ENCODE results near the gene DIS3L2. TPM values are rescaled to one million over a fixed set of nuclear protein-coding genes. Genes with fewer than 3 reads are reported as not detected.
"Not testable (repeated sequence)": the region's sequence is repeated elsewhere in the genome, so short reads cannot be mapped to it uniquely, and the experiment has no call there.

Gene DIS3L2
- total RNA-seq, 1 donor: 24.9 TPM

DNA sequence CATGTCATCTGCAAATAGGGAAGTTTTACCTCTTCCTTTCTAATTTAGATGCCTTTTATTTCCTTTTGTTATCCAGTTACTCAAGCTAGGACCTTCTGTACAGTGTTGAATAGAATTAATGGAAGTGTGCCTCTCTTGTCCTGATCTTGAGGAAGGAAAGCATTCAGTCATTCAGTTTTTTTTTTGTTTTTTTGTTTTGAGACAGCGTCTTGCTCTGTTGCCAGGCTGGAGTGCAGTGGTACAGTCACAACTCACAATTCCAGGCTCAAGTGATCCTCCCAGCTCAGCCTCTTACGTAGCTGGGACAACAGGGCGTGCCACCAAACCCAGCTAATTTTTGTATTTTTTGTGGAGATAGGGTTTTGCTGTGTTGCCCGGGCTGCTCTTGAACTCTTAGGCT, 213.1 kb downstream of the DIS3L2 start:
- TF ChIP-seq, protein P1, sequence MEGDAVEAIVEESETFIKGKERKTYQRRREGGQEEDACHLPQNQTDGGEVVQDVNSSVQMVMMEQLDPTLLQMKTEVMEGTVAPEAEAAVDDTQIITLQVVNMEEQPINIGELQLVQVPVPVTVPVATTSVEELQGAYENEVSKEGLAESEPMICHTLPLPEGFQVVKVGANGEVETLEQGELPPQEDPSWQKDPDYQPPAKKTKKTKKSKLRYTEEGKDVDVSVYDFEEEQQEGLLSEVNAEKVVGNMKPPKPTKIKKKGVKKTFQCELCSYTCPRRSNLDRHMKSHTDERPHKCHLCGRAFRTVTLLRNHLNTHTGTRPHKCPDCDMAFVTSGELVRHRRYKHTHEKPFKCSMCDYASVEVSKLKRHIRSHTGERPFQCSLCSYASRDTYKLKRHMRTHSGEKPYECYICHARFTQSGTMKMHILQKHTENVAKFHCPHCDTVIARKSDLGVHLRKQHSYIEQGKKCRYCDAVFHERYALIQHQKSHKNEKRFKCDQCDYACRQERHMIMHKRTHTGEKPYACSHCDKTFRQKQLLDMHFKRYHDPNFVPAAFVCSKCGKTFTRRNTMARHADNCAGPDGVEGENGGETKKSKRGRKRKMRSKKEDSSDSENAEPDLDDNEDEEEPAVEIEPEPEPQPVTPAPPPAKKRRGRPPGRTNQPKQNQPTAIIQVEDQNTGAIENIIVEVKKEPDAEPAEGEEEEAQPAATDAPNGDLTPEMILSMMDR (IDR thresholded peaks at IDR 0.05; ENCODE audit: insufficient read depth, low read length): no peak
- DNase-seq (ENCODE audit: low read depth): no peak
- H3K4me3 ChIP-seq (ENCODE audit: low read depth, low read length): no peak overlapping the region

DNA sequence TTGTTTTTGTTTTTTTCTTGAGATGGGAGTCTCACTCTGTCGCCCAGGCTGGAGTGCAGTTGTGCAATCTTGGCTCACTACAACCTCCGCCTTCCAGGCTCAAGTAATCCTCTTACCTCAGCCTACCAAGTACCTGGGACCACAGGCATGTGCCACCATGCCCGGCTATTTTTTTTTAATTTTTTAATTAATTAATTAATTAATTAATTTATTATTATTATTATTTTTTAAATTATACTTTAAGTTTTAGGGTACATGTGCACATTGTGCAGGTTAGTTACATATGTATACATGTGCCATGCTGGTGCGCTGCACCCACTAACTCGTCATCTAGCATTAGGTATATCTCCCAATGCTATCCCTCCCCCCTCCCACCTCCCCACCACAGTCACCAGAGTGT, 215.1 kb downstream of the DIS3L2 start:
- H3K4me3 ChIP-seq (ENCODE audit: low read depth, low read length): not testable (repeated sequence)

DNA sequence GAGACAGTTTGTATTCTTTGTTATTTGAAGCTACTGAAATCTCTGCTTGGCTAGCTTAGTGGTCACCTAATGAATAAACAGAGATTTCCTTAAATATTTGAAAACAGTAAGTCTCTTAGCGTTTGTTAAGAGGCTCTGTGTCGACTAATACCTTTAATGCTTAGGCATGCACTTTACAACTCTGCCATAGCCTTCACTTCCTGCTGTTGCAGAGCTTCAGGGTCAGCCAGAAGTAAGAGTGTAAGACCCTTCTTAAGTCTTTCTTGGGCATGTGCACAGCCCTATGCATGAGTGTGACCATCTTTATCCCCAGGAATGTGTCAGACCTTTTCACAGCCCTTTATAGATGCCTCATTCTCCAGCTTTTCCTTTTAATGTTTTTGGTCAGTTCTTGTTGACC, 221.8 kb downstream of the DIS3L2 start:
- TF ChIP-seq, protein P1 (IDR thresholded peaks at IDR 0.05; ENCODE audit: insufficient read depth, low read length): no peak
- no peak overlapping the region for H3K4me3 ChIP-seq (ENCODE audit: low read depth, low read length)
- DNase-seq (ENCODE audit: low read depth): no peak

More for the DNA sequence above, 215.1 kb downstream of the DIS3L2 start:
- not testable (repeated sequence) for DNase-seq (ENCODE audit: low read depth)

DNA sequence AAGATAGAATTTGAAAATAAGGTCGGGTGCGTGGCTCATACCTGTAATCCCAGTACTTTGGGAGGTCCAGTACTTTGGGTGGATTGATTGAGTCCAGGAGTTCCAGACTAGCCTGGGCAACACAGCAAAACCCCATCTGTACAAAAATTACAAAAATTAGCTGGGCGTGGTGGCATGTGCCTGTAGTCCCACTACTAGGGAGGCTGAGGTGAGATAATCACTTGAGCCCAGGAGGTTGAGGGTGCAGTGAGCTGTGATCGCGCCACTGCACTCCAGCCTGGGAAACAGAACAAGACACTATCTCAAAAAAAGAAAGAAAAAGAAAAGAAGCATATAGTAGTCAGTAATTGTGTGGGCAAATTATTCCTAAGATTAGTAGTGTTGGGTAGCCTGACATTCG, 222.8 kb downstream of the DIS3L2 start:
- H3K4me3 ChIP-seq (ENCODE audit: low read depth, low read length): no peak overlapping the region
- TF ChIP-seq, protein P1 (IDR thresholded peaks at IDR 0.05; ENCODE audit: insufficient read depth, low read length): no peak
- DNase-seq (ENCODE audit: low read depth): no peak

DNA sequence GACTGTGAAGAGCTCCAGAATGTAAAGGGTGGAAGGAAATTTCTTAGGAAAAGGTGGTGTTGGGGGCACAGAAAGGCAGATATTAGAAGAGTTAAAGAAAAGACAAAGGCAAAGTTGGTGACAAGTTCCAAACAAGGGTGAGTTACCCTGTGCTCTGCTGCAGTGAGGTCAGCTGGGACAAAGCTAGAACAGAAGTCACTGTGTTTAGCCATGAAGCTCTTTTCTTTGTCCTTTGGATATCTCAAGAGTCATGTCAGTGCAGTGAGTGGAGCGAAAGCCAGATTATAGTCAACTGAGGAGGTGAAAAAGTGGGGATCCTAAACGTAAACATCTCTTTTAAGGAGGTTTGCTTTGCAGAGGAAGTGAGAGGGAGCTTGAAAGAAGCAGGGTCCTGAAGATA, 229.3 kb downstream of the DIS3L2 start:
- TF ChIP-seq, protein P1 (IDR thresholded peaks at IDR 0.05; ENCODE audit: insufficient read depth, low read length): no peak
- H3K4me3 ChIP-seq (ENCODE audit: low read depth, low read length): no peak overlapping the region
- DNase-seq (ENCODE audit: low read depth): no peak

DNA sequence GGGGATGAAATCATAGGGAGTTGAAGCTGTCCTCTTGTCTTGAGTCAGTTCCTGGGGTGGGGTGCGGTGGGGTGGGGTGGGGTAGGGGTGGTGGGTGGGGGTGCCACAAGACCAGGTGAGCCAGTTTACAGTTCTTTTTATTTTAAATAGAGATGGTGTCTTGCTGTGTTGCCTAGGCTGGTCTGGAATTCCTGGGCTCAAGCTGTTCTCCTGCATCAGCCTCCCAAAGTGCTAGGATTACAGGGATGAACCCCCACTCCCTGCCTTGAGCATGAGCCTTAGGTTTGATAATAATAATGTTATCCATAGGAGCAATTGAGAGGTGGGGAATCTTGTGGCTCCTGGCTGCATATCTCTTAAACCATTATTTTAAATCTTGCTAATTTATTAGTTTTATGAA, 234.0 kb downstream of the DIS3L2 start:
- TF ChIP-seq, protein P1 (IDR thresholded peaks at IDR 0.05; ENCODE audit: insufficient read depth, low read length): no peak
- no peak overlapping the region for H3K4me3 ChIP-seq (ENCODE audit: low read depth, low read length)
- DNase-seq (ENCODE audit: low read depth): no peak

DNA sequence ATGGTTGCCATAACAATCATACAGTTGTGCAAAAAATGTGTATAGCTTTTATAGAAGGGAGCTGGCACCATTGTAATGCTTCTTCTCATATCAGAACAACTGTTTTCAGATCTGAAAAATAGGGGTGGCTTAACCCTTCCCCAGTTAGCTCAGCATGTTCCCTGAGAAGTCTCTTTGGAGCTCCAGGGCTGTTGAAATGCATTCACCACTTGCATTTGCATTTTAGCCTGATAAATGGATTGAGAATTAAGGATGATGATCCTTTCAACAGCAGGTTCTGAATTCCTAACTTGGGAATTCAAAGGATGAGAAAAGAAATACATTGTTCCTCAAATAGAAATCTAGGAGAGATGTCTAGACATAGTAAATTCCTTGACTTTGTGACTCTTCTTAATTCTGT, 235.3 kb downstream of the DIS3L2 start:
- DNase-seq (ENCODE audit: low read depth): no peak
- H3K4me3 ChIP-seq (ENCODE audit: low read depth, low read length): no peak overlapping the region
- TF ChIP-seq, protein P1 (IDR thresholded peaks at IDR 0.05; ENCODE audit: insufficient read depth, low read length): no peak

All from fibroblast of the aortic adventitia (primary cell).